ENCODE measurements around the gene WWOX.
"Not testable (repeated sequence)": the region's sequence is repeated elsewhere in the genome, so short reads cannot be mapped to it uniquely, and the experiment has no call there.

The WWOX gene

GRCh38 chr16:79012671-79013434 lies 913.4 kb downstream of the WWOX start:
- no peak for DNase-seq

- no peak for DNase-seq
Observed at GRCh38 chr16:79013930-79014660, 914.6 kb downstream of the WWOX start.

GRCh38 chr16:79018650-79019429 lies 919.4 kb downstream of the WWOX start:
- DNase-seq: no peak

GRCh38 chr16:79019431-79019830 lies 920.0 kb downstream of the WWOX start:
- no peak for DNase-seq

DNA sequence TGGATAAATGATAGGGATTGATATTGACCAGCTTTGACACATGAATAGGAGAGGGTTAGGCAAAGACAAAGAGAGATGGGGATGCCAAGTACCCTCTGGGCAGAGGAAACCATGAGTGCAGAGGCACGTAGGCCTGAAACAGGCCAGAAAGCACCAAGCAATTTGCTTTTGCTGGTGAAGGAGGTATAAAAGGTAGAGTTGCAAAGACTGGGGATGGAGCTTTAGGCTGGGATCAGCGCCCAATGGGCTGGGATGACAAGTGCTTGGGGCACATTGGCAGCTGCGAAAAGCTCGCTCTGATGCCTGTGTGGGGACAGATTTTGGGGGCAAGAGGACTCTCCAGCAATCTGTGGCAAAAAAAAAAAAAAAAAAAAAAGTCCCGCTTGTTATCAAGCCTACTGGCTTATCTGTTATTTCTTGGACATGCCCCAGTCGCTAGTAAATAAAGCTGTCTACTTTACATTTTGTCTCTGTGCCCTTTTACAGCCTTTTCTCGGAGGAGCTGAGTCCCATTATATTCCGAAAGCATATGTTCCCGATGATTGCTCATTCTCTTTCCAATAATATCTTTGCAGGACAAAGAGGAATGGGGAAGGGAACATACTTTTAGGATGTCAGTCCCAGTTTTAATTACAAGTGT lies 922.7 kb downstream of the WWOX start:
- DNase-seq: no peak

DNA sequence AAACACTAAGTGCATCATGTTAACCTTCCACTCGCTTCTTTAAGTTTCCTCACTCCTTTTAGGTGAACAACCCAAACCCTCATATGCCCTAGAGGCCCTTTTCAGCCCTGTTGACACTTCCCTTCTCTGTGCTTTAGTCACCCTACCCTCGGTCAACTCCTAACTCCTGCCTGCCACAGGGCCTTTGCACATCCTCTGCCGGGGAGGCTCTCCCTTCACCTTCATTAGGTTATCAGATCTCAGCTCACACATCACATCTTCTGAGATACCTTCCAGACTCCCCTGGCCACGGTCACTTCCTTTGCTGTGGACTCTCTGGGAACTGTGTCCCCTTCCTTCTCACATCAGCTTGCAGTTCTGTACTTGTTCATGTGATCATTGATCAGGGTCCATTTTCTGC lies 926.7 kb downstream of the WWOX start:
- DNase-seq: no peak

GRCh38 chr16:79036541-79036940 lies 937.1 kb downstream of the WWOX start:
- no peak for DNase-seq

DNA sequence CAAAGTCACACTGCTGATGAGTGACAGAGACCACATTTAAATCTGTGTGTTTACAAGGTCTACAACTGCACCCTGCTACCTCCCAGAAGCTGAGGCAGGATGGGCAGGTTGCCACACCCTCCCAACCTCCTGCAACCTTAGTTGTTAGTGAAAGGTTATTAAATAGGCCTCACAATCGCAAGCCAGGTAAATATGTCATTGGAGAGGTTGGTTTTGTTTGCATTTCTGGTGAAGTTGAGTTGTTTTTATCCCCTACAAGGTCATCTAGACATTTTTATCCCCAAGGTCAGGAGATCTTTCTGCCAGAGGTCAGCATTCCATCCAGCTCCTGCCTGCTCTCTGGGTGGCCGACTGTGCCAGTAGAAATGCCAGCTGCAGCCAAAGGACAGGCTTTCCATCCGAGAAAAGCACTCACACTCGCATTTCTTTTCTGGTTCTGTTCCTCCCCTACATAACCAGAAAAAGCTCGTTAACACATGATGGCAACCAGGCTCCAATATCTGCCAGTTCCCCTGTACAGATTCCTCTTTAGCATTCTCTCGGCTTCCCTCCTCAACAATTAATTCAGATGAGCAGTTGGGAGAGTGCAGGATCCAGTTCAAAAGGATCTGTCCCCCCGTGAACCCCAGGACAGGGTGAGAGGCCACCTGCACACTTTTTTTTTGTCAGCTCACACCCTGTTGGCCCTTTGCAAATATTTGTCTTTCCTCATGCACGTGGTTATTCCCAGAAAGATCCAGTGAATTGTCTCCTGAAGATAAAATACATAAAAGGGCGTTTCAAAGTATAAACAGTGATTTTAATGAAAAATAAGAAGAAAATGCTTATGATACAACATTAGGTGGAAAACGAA lies 938.3 kb downstream of the WWOX start:
- DNase-seq: no peak

DNA sequence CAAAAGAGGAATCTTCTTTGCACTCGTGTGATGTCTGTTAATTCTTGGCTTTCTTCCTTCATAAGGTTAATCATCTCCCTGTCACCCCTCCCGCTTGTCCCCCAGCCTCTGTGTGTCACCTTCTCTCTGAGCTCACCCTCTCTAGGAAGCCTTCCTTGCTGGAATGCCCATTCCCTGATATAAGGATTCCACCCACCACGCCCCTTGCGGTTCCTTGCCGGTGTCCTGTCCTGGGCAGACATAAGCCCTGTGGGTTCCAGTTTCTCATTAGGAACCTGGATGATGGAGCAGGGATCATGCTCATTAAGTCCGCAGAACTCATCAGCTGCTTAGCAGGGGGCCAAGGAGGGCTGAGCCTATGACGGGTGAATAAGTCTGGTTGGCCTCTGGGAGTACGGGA lies 941.8 kb downstream of the WWOX start:
- no peak for DNase-seq

GRCh38 chr16:79042141-79042540 lies 942.7 kb downstream of the WWOX start:
- no peak for DNase-seq

- DNase-seq: no peak
Observed at GRCh38 chr16:79042886-79043285, 943.4 kb downstream of the WWOX start.

GRCh38 chr16:79045191-79045590 lies 945.7 kb downstream of the WWOX start:
- DNase-seq: no peak

GRCh38 chr16:79047337-79047736 lies 947.9 kb downstream of the WWOX start:
- DNase-seq: no peak

- DNase-seq: no peak
Observed at GRCh38 chr16:79049040-79049439, 949.6 kb downstream of the WWOX start.

DNA sequence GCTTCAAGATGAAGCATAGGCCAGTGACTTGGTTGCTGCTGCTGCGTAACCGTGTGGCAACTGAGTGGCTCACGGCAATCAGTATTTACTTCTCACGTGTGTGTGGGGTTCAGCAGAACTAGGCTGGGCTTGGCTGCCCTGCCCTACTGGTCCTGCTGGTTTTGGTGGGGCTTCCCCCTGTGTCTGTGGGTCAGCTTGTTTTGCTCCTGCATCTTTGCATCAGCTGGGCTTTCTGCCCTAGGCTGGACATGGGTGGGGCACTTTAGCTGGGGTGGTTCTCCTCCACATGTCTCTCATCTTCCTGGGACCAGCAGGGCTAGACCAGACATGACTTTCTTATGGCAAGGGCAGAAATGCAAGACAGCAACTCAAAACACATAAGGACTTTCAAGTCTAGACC lies 950.6 kb downstream of the WWOX start:
- DNase-seq: no peak

GRCh38 chr16:79051313-79051712 lies 951.9 kb downstream of the WWOX start:
- no peak for DNase-seq

GRCh38 chr16:79052198-79052597 lies 952.7 kb downstream of the WWOX start:
- DNase-seq: not testable (repeated sequence)

- DNase-seq: no peak
Observed at GRCh38 chr16:79053577-79053976, 954.1 kb downstream of the WWOX start.

DNA sequence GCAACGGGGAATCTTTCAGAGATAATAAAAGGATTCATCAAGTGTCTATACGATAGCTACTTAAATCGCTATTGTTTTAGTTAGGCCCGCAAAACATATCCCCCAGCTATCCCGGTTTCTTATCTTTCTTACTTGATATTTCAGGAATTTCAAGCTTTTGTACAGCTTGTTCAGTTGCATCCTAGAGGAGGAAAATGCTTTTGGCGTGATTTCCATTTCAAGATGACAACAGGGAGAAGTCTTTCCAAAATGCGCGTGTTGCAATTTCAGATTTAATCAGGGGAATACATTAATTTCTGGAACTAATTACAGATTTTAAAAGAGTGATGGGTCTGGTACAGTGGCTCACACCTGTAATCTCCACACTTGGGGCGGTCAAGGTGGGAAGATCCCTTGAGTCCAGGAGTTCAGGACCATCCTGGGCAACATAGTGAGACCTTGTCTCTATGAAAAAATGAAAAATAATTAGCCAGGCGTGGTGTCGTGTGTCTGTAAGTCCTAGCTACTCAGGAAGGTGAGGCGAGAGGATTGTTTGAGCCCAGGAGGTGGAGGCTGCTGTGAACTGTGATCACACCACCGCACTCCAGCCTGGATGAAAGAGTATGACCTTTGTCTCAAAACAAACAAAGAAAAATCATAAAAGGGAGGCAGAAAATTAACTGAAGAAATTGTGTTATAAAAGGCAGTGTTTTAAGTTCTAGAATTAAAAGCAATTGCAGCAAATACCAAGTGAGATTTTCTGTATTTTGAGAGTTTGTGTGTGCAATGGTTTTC lies 954.9 kb downstream of the WWOX start:
- no peak for DNase-seq

DNA sequence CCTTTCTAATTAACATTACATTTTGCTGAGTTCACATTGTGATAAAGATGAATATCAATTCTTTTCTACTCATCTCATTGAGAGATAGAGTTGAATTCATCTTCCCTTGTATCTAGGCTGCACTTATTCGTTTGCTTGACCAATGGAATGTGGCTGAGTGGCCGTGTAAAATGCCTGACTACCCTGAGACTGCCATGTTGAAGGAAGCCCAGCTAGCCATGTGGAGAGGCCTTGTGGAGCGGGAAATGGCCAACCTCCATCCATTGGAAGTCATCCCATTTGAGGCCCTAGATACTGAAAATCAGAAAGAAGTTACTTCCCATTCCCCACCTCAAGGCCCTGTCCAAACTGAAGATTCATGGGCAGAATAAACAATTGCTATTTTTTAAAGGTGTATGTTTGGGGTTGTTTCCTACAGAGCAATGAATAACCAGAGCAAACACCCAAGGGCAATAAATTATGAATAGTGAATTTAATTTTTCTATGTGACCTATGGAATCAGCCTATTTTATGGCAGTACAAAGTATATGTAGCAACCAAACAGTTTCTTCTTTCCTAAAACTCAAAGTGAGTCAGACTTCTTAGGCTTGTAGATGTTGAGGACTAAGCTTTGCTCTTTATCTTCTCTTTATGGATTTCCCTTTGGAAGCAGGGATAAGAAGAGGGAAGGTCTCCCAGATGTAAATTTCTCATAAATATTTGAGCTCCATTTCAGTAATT lies 956.0 kb downstream of the WWOX start:
- DNase-seq: no peak

DNA sequence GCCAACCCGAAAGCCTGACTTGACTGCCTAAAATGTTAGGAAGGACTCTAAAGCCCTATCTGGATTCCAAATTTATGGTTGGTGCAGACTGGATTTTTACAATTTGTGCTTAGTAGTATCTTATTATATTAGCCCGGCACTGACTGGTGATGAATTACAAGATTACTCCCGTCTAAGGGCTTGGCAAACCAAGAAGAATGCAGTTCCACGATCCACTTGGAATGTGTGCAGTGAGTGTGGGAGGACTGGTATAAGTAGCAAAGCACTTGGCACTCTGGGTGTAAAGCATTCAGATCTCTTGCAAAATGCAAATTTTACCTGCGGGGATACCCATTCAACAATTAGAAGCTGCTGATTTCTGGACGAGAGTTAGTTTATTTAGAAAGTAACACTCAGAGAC lies 961.7 kb downstream of the WWOX start:
- no peak for DNase-seq
